ENCODE measurements around the gene PTPN3. TPM values are rescaled to one million over a fixed set of nuclear protein-coding genes. Genes with fewer than 3 reads are reported as not detected.

Gene PTPN3
- total and polyA plus RNA-seq, 5 experiments from 2014 or later: not detected

DNA sequence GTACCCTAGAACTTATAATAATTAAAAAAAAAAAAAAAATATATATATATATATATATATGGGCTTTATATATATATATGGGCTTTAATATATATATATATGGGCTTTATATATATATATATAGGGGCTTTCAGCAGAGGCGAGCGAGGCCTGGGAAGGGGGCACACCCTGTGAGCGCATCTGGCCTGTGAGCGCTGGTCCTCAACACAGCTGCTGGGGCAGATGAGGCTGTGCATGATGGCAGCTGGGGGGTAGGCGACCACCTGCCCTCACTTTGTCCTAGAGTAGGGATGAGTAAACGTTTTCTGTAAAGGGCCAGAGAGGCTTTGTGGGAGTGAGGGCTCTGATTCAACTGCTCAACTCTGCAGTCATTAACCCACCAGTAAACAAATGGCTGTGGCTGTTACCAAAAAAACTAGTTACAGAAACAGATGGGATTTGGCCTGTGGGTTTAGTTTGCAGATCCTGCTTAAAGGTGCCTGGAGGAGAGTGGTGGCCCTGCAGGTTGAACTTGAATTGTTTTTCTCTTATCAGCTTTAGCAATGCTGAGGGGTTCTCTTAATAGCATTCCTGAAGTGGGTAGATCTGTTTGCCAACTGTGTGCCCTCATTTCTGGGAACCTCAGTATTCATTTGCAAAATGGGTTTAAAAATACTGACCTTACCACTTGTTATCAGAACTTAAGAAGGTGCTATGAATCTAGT is 89.2 kb downstream of the PTPN3 start:
- POLR2A ChIA-PET: no interaction called here
- DNase-seq (no peak), ATAC-seq (no peak)
- H3K27ac Mint-ChIP-seq: no peak overlapping the region
- no peak overlapping the region for H3K4me3 Mint-ChIP-seq
- H3K4me1 Mint-ChIP-seq: peaks cover 0 to 4% (median under 1%) of the 10 kb centered on the region in 4 donors
- no peaks in the 10 kb centered on the region for H3K36me3 Mint-ChIP-seq
- peaks cover 1 to 21% (median 14%) of the 10 kb centered on the region in 5 donors for H3K27me3 Mint-ChIP-seq
- H3K9me3 Mint-ChIP-seq: no peaks in the 10 kb centered on the region

DNA sequence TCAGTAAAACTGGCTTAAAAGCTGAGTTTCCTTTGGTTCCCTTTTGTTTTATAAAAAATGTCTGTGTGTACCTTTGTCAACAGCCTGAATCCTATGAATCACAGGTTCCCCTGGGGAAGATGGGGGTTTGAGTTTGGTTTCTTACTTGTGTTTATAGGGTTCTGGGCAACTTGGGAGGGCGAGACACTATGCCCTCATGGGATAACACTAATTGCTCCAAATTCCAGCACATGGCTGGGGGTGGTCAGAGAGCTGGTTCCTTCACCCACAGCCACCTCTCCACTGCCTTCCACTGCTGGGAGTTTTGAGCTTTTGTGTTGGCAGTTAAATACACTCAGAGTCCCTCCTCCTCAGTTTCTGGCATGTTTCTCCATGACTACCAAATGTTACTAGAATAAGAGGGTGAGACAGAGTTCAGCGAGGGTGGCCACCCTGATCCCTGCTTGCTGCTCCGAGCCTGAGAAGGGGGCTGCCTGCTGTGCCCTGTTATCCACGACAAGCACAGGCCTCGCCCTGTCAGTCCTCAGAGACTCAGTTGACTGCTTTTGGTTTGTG is 94.3 kb downstream of the PTPN3 start:
- Mint-ChIP-seq H3K27me3 (peaks cover 4 to 40% (median 16%) of the 10 kb centered on the region in 5 donors), H3K4me3 (no peak overlapping the region), H3K9me3 (no peaks in the 10 kb centered on the region), H3K27ac (no peak overlapping the region), H3K36me3 (no peaks in the 10 kb centered on the region), H3K4me1 (peaks cover 0 to 2% (median 0%) of the 10 kb centered on the region in 4 donors)
- ATAC-seq (no peak), DNase-seq (no peak)
- POLR2A ChIA-PET: no interaction called here

DNA sequence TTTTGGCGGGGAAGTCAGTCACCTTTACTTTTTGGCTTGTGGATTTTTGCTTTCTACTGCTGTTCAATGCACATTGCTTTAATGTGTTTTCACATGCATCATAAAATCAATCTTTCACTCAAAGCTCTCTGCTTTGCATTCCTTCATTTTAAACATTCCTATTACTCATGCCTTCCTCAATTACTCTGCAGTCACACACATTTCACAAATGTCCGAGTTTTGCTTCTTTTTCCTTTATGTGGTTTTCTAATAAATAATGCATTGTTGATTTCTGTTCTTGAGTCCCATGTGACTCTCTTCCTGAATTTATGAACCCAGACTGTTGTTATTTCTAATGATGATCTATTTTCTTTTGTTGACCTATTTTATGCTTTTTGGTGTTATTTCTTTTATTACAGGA is 95.0 kb downstream of the PTPN3 start:
- Mint-ChIP-seq H3K36me3 (no peaks in the 10 kb centered on the region), H3K4me3 (no peak overlapping the region), H3K4me1 (peaks cover 0 to 2% (median 0%) of the 10 kb centered on the region in 4 donors), H3K9me3 (no peaks in the 10 kb centered on the region), H3K27ac (no peak overlapping the region), H3K27me3 (peaks cover 4 to 40% (median 16%) of the 10 kb centered on the region in 5 donors)
- POLR2A ChIA-PET: no interaction called here
- DNase-seq: no peak
- no peak for ATAC-seq

DNA sequence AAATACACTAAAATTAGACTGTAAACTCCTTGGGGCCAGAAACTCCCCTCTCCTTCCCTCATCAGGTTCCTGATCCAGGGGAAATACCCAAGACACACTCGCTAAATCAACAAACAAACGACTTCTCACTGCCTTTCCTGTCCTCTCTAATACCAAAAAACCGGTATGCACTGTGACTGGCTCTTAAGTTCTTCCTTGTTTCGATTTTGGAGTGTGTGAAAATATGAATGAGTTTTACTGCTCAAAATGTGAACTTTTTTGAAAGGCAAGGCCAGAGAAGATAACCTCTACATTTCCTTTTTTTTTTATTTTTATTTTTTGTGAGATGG is 96.2 kb downstream of the PTPN3 start:
- peaks cover 0 to 2% (median 0%) of the 10 kb centered on the region in 4 donors for H3K4me1 Mint-ChIP-seq
- no peaks in the 10 kb centered on the region for H3K9me3 Mint-ChIP-seq
- H3K4me3 Mint-ChIP-seq: no peak overlapping the region
- ATAC-seq: no peak
- DNase-seq: no peak
- no peaks in the 10 kb centered on the region for H3K36me3 Mint-ChIP-seq
- H3K27ac Mint-ChIP-seq: no peak overlapping the region
- peaks cover 4 to 43% (median 16%) of the 10 kb centered on the region in 5 donors for H3K27me3 Mint-ChIP-seq
- POLR2A ChIA-PET: no interaction called here

DNA sequence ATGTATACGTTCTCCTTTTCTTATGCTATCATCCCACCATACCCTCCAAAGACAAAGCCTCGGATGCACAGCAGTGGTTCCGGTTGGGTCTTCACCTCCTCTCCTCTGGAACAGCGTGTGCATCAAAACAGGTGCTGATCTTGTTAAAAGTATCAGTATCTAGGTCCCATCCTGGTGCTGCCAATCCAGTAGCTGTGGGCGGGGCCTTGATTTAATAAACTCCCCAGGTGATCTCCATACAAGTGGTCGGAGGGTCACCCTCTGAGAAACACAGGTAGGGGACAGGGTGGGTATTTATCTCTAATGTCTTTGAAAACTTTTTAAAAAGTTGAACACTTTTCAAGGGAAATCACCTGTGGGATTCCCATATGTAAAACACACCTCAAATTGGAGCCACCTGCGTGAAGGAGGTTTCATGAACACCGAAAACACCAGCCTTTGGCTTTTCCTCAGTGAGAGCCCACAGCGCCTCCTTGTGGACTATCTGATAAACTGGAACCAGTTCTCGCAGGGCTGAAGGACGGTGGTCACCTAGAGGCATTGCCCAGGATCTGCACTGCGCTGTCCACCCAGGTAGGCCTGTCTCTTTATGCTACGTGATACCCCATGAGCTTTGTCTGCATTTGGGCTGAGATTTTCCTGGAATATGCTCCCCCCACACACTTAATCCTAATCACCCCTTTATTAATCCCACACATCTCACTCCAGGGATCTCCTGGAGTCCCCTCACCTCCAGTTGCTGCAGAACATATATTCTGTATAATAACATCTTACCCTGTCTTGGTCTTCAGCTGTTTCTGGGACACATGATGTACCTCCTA is 96.7 kb downstream of the PTPN3 start:
- DNase-seq: no peak

DNA sequence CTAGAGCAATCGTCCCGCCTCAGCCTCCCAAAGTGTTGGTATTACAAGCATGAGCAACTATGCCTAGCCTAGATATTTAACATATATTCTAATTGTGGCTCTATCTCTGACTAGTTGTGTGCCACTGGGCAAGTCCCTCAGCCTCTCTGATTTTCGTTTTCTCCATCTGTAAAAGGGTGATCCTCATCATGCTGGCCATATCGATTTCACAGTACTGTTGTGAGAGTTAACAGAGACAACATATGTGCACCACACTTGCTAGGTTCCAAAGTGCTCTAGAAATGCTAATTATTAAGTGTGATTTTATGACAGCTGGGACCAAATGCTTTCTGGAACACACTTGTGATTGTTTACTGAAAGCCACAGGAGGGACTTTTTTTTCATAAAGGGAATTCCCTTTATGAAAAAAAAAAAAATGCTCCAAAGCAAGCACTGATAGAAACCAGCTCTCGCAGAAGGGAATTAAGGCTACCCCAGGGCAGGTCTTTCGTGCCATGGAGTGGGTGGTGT is 98.8 kb downstream of the PTPN3 start:
- H3K27me3 Mint-ChIP-seq: peaks cover 4 to 51% (median 18%) of the 10 kb centered on the region in 5 donors
- no peaks in the 10 kb centered on the region for H3K9me3 Mint-ChIP-seq
- no peak for ATAC-seq
- no peaks in the 10 kb centered on the region for H3K4me1 Mint-ChIP-seq
- DNase-seq: no peak
- POLR2A ChIA-PET: no interaction called here
- H3K27ac Mint-ChIP-seq: no peak overlapping the region
- no peak overlapping the region for H3K4me3 Mint-ChIP-seq
- H3K36me3 Mint-ChIP-seq: no peaks in the 10 kb centered on the region

More for the DNA sequence above, 96.7 kb downstream of the PTPN3 start:
- no peaks in the 10 kb centered on the region for H3K36me3 Mint-ChIP-seq
- no peak overlapping the region for H3K27ac Mint-ChIP-seq
- H3K4me1 Mint-ChIP-seq: peaks cover 0 to 2% (median 0%) of the 10 kb centered on the region in 4 donors
- ATAC-seq: no peak
- peaks cover 4 to 48% (median 20%) of the 10 kb centered on the region in 5 donors for H3K27me3 Mint-ChIP-seq
- H3K9me3 Mint-ChIP-seq: no peaks in the 10 kb centered on the region
- no peak overlapping the region for H3K4me3 Mint-ChIP-seq
- POLR2A ChIA-PET: no interaction called here

DNA sequence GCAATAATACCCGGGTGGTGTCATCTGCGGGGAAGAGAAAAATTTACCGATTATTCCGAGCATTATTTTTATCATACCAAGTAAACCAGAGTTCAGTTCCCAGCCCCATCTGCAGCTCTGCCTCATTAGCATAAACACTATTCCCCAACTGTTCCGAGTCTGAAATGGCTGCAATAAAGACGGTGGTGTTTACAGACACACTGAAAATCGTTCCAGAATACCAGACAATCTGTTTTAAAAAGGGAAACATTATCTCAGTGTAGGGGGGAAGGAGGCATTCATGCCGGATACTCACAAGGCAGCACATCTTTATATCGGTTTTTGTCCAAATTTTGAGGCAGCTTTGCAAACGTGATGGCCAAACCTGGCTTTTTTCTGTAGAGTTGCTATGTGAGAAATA is 106.9 kb downstream of the PTPN3 start:
- ATAC-seq (no peak), DNase-seq (no peak)
- H3K4me1 Mint-ChIP-seq: no peaks in the 10 kb centered on the region
- no peaks in the 10 kb centered on the region for H3K9me3 Mint-ChIP-seq
- H3K27me3 Mint-ChIP-seq: peaks cover 8 to 32% (median 13%) of the 10 kb centered on the region in 5 donors
- no peak overlapping the region for H3K27ac Mint-ChIP-seq
- POLR2A ChIA-PET: no interaction called here
- no peaks in the 10 kb centered on the region for H3K36me3 Mint-ChIP-seq
- H3K4me3 Mint-ChIP-seq: no peak overlapping the region

DNA sequence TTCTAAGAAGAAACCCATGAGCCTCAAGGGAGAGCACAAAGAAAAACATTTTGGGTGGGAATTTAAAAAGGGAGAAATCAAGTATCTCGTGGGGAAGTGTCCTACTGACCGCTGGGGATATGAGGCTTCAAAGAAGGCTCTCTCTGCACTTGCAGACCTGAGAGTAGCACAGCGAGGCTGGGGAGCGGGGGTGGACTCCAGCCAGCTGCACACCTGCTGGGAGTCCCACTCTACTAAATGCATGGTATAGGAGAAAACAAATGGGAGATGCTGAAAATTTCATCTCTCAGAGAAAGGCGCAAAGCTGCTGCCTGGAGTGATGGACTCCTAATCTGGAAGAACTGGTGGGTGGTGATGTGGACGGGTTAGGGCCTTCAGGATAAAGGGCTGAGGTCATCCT is 110.3 kb downstream of the PTPN3 start:
- H3K9me3 Mint-ChIP-seq: no peaks in the 10 kb centered on the region
- ATAC-seq: no peak
- POLR2A ChIA-PET: no interaction called here
- H3K27ac Mint-ChIP-seq: no peak overlapping the region
- peaks cover 10 to 43% (median 17%) of the 10 kb centered on the region in 5 donors for H3K27me3 Mint-ChIP-seq
- H3K4me1 Mint-ChIP-seq: no peaks in the 10 kb centered on the region
- DNase-seq: no peak
- H3K4me3 Mint-ChIP-seq: no peak overlapping the region
- H3K36me3 Mint-ChIP-seq: no peaks in the 10 kb centered on the region

DNA sequence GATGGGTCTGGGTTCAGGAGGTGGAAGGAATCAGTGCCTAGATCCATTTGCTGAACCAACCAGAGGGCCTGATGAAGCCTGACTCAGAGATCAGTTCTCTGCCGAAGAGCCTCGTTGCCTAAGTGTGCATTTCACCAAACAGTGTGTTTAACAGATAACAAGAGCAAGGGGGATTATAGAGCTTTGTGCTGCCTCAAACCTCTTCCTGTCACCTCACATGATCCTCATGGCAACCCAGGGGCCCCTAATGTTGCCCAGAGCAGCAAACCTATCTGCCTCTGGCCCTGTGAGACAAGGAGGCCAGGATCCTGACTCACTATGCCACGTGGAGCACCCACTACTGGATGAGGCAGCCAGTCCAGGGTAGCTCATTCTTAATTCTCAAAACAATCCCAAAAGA is 110.9 kb downstream of the PTPN3 start:
- DNase-seq (no peak), ATAC-seq (no peak)
- H3K9me3 Mint-ChIP-seq: no peaks in the 10 kb centered on the region
- no peak overlapping the region for H3K27ac Mint-ChIP-seq
- no peak overlapping the region for H3K4me3 Mint-ChIP-seq
- H3K36me3 Mint-ChIP-seq: no peaks in the 10 kb centered on the region
- POLR2A ChIA-PET: no interaction called here
- H3K27me3 Mint-ChIP-seq: peaks cover 11 to 43% (median 17%) of the 10 kb centered on the region in 5 donors
- H3K4me1 Mint-ChIP-seq: no peaks in the 10 kb centered on the region

DNA sequence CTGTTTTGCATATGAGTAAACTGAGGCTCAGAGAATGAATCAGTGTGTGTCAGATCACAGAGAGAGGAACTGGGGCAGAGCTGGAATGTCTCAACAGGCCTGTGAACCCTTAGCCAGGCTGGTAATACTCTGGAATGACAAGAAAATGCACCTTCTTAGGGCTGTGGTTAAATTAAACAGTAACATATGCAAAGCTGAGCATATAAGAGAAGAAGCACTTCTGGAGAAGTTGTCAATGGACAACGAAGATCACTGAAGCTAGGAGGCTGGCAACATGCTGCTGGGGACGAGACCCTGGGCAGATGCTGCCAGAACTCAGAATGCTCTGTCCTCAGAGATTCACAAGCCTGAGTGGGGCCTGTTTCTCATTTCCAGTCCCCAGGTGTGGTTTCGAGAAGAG is 112.6 kb downstream of the PTPN3 start:
- no peak for ATAC-seq
- peaks cover 11 to 43% (median 13%) of the 10 kb centered on the region in 5 donors for H3K27me3 Mint-ChIP-seq
- no peaks in the 10 kb centered on the region for H3K36me3 Mint-ChIP-seq
- H3K27ac Mint-ChIP-seq: no peak overlapping the region
- no peak for DNase-seq
- H3K4me1 Mint-ChIP-seq: no peaks in the 10 kb centered on the region
- H3K9me3 Mint-ChIP-seq: no peaks in the 10 kb centered on the region
- POLR2A ChIA-PET: no interaction called here
- H3K4me3 Mint-ChIP-seq: no peak overlapping the region

DNA sequence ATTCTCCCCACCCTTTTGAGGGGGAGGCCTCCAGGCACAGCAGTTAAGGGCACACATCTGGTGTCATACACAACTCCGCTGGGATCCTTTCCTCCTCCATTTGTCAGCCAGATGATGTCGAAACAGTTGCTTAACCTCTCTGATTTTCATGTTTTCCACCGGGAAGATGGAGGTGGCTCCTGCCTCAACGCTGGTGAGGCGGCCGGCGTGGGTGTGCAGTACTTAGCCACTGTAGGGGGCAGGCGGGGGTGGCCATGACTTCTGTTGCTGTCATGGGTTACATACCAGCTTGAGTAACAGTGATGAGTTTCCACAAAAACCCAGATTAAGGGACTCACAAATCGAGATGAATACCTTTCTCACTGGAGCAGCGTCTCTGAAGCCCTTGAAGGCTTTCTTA is 114.2 kb downstream of the PTPN3 start:
- H3K4me1 Mint-ChIP-seq: no peaks in the 10 kb centered on the region
- peaks cover 11 to 42% (median 13%) of the 10 kb centered on the region in 5 donors for H3K27me3 Mint-ChIP-seq

DNA sequence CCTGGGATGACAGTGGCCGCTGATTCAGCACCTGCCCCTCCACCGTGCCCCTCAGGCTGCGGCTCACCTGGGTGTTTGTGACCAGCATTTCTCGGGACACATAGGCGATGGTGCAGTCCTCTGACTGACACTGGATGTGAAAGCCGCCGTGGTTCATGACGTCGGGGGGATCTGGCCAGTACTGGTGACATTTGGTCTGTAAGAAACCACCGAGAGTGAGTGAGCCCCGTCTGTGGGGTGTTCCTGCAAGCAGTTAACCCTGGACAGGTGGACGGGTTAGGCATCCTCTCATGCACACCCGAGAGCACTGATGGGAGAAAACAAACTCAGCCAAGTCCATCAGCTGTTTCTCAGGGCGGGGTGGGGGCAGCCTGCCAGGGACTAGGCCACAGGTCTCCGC is 114.8 kb downstream of the PTPN3 start:
- H3K27me3 Mint-ChIP-seq: peaks cover 10 to 36% (median 13%) of the 10 kb centered on the region in 5 donors
- H3K9me3 Mint-ChIP-seq: no peaks in the 10 kb centered on the region
- ATAC-seq: no peak
- H3K4me1 Mint-ChIP-seq: no peaks in the 10 kb centered on the region
- no peak overlapping the region for H3K4me3 Mint-ChIP-seq
- no peak overlapping the region for H3K27ac Mint-ChIP-seq
- no peak for DNase-seq
- H3K36me3 Mint-ChIP-seq: no peaks in the 10 kb centered on the region
- POLR2A ChIA-PET: no interaction called here

More for the DNA sequence above, 114.2 kb downstream of the PTPN3 start:
- DNase-seq (no peak), ATAC-seq (no peak)
- POLR2A ChIA-PET: no interaction called here
- Mint-ChIP-seq H3K27ac (no peak overlapping the region), H3K36me3 (no peaks in the 10 kb centered on the region), H3K4me3 (no peak overlapping the region), H3K9me3 (no peaks in the 10 kb centered on the region)

DNA sequence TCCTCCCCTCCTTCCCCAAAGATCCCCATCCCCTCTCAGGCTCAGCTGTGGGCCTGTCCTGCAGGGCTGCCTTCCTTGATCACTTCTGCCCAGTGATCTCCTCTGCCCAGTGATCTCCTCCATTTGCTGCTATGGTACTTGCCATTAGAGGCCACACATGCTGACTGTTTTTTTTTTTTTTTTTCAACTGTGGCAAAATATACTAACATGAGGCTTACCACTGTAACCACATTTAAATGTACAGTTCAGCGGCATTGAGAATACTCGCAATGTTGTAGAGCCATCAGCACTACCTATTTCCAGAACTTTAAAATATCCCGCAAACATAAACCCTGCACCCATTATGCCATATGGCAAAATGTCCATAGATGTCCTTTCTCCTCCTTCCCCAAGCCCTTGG is 115.5 kb downstream of the PTPN3 start:
- DNase-seq (no peak), ATAC-seq (no peak)
- H3K4me3 Mint-ChIP-seq: no peak overlapping the region
- no peaks in the 10 kb centered on the region for H3K4me1 Mint-ChIP-seq
- H3K27ac Mint-ChIP-seq: no peak overlapping the region
- no peaks in the 10 kb centered on the region for H3K9me3 Mint-ChIP-seq
- POLR2A ChIA-PET: no interaction called here
- H3K27me3 Mint-ChIP-seq: peaks cover 5 to 28% (median 9%) of the 10 kb centered on the region in 5 donors
- H3K36me3 Mint-ChIP-seq: no peaks in the 10 kb centered on the region
